Heart left ventricle (tissue), 16 donors: ENCODE measurements around the gene FREM1. TPM values are rescaled to one million over a fixed set of nuclear protein-coding genes. Genes with fewer than 3 reads are reported as not detected.

Experiments used
- ATAC-seq, 4 donors: fragments of 200-7000 bp; cut with Tn5 transposase; one replicate each; pipeline ENCODE4 v1.9.1; 2020 to 2022; ENCODE audit warnings: moderate library complexity in 4 of 4, mild to moderate bottlenecking in 3 of 4, moderate number of reproducible peaks in 1 of 4
- DNase-seq, 5 donors: peaks; one replicate each; pipeline ENCODE4 v3.0.0-alpha.2; 2020
- H3K27ac ChIP-seq, 12 donors: fragments of 200-600 bp; sonication (generic) in 4 of 12; one replicate each; pipeline versions ENCODE4 v1.5.0 to v1.8.0; 2016 to 2022; ENCODE audit warnings: mild to moderate bottlenecking in 2 of 12
- H3K27me3 ChIP-seq, 9 donors: fragments of 200-600 bp; sonication (generic) in 2 of 9; one replicate each; pipeline versions ENCODE4 v1.5.1 to v1.8.0; 2016 to 2022; ENCODE audit warnings: mild to moderate bottlenecking in 3 of 9
- H3K36me3 ChIP-seq, 9 donors: fragments of 200-600 bp; sonication (generic) in 2 of 9; one replicate each; pipeline versions ENCODE4 v1.5.0 to v1.8.0; 2018 to 2022; ENCODE audit warnings: mild to moderate bottlenecking in 2 of 9
- H3K4me1 ChIP-seq, 12 donors: fragments of 200-600 bp; sonication (generic) in 4 of 12; one replicate each; pipeline versions ENCODE4 v1.5.0 to v1.8.0; 2016 to 2022; ENCODE audit warnings: mild to moderate bottlenecking in 3 of 12
- H3K4me3 ChIP-seq, 12 donors: fragments of 200-600 bp; sonication (generic) in 4 of 12; one replicate each; pipeline versions ENCODE4 v1.5.0 to v1.8.0; 2017 to 2022; ENCODE audit warnings: mild to moderate bottlenecking in 9 of 12, moderate library complexity in 4 of 12
- H3K9me3 ChIP-seq, 12 donors: fragments of 200-600 bp; sonication (generic) in 4 of 12; one replicate each; pipeline versions ENCODE4 v1.5.0 to v1.8.0; 2016 to 2022; ENCODE audit warnings: mild to moderate bottlenecking in 1 of 12
- POLR2A ChIP-seq, 2 donors: fragments of 450-650 bp; IDR thresholded peaks; one replicate each; pipeline ENCODE4 v1.6.1; 2017; ENCODE audit warnings: antibody characterized with exemption in 2 of 2, mild to moderate bottlenecking in 2 of 2, moderate library complexity in 2 of 2
- WGBS, 4 donors: extraction: QIAGEN DNeasy Blood & Tissue Kit in 2 of 4; methylation state at CpG; one replicate each; pipeline versions ENCODE4 v1.1.5 to v1.1.7; 2013 to 2018; 5-methylcytosine and 5-hydroxymethylcytosine counted together
- intact Hi-C, 10 donors: fragments of 100-400 bp; cut with DNase I; formaldehyde crosslinking; loops; one replicate each; pipeline versions ENCODE4 v1.11.1 to v1.14.2; 2022
- polyA plus RNA-seq, 2 donors: library from polyadenylated mRNA; stranded (reverse); fragments of 200-250 nt; gene quantifications; one replicate each; pipeline ENCODE4 v1.2.3, GENCODE V29; 2013
- total RNA-seq, 9 donors: library from RNA; depleted of rRNA in 2 of 9; stranded (reverse); fragments of >200 nt in 2 of 9; fragmentation: NEBNext Ultra II Directional in 3 of 9; extraction: Animal tissue kit (Norgen Biotek cat#: 25700) in 3 of 9; gene quantifications; one replicate each; pipeline versions ENCODE4 v1.1.0 to v1.2.4, GENCODE V29; 2016 to 2023
- TF ChIP-seq, protein P1 (sequence below), 12 donors: fragments of 200-600 bp; sonication (generic) in 4 of 12; IDR thresholded peaks; one replicate each; pipeline versions ENCODE4 v1.5.0 to v1.8.0; 2018 to 2022; ENCODE audit warnings: antibody characterized with exemption in 12 of 12, mild to moderate bottlenecking in 5 of 12
- donor health status: ischemic (EF 13 %, LVEDD 7.1; RV severe dilation, severe dysfunction).
- donor health status: healthy with polysubstance abuse.
- donor health status: DM: no; HTN: yes; CAD: no.
- donor health status: DM: no; HTN: no; CAD: no.
- donor health status: ischemic (EF 25% LVEDD 6.9; RV normal size, moderate dysfunction).
- donor health status: ischemic (EF 25% LVEDD 5.7; RV mildly dilated, moderate dysfunction).
- donor health status: healthy.
- donor health status: DM: yes; HTN: yes; CAD: no.
- donor health status: ischemic (EF 35%, LVEDD 5.7; RV mildly dilated, moderate dysfunction).
- donor health status: nonischemic (EF 11% LVEDD 7.7; RV severe dilation, severe dysfunction).
- donor health status: DM: yes; HTN: yes; CAD: no.
- donor health status: PGD.
- donor health status: ischemic (EF 29% LVEDD 5.4; RV normal size, mild dysfunction).
- donor health status: nonischemic (EF 23%, LVEDD 6.1; RV moderate dilation, normal function).

FREM1 gene
- total and polyA plus RNA-seq, 11 donors = 0.29 to 6.5 (median 1.9) TPM

- intact Hi-C loops = no loop called here
- Histone ChIP-seq H3K36me3 (peaks cover 0 to 8% (median 0%) of the 10 kb centered on the region in 9 donors), H3K4me3 (no peak overlapping the region), H3K4me1 (no peaks in the 10 kb centered on the region), H3K27ac (no peak overlapping the region), H3K9me3 (no peaks in the 10 kb centered on the region), H3K27me3 (no peaks in the 10 kb centered on the region)
- DNase-seq = no peak
- ATAC-seq = no peak
- no peak for TF ChIP-seq POLR2A (IDR thresholded peaks at IDR 0.05)
- TF ChIP-seq, protein P1, sequence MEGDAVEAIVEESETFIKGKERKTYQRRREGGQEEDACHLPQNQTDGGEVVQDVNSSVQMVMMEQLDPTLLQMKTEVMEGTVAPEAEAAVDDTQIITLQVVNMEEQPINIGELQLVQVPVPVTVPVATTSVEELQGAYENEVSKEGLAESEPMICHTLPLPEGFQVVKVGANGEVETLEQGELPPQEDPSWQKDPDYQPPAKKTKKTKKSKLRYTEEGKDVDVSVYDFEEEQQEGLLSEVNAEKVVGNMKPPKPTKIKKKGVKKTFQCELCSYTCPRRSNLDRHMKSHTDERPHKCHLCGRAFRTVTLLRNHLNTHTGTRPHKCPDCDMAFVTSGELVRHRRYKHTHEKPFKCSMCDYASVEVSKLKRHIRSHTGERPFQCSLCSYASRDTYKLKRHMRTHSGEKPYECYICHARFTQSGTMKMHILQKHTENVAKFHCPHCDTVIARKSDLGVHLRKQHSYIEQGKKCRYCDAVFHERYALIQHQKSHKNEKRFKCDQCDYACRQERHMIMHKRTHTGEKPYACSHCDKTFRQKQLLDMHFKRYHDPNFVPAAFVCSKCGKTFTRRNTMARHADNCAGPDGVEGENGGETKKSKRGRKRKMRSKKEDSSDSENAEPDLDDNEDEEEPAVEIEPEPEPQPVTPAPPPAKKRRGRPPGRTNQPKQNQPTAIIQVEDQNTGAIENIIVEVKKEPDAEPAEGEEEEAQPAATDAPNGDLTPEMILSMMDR (IDR thresholded peaks at IDR 0.05) = no peak
- 88 to 92% (median 90%) methylated on average over 6 of the region's 6 CpGs for WGBS, 4 donors
Measured at GRCh38 chr9:14831074-14831473, 79.2 kb downstream of the FREM1 start.

DNA sequence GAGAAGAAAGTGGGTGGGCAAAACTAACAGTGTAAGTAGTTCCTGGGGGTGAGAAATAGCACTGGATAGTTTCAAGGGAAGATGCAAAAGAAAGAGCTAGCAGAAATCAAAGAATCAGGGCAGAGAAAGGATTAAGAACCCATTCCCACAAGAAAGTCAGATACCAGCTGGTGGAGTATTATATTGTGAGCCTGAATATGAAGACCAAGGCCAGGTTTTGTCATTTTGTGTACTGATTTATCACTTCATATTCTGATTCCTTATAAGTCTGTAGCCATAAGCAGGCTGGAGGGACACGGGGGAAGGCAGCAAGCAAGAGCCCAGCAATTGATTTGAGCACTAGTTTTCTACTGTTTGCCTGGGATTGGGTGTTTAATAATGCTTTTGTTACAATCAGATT lies 80.2 kb downstream of the FREM1 start:
- DNase-seq (no peak), ATAC-seq (no peak)
- no peaks in the 10 kb centered on the region for H3K27me3 ChIP-seq
- intact Hi-C loops = no loop called here
- 85 to 94% (median 89%) methylated on average over 1 of the region's 1 CpG for WGBS, 4 donors
- H3K4me3 ChIP-seq = no peak overlapping the region
- no peak overlapping the region for H3K27ac ChIP-seq
- no peak for TF ChIP-seq POLR2A (IDR thresholded peaks at IDR 0.05)
- TF ChIP-seq, protein P1 (IDR thresholded peaks at IDR 0.05) = no peak
- H3K9me3 ChIP-seq = no peaks in the 10 kb centered on the region
- H3K4me1 ChIP-seq = no peaks in the 10 kb centered on the region
- H3K36me3 ChIP-seq = peaks cover 0 to 8% (median 0%) of the 10 kb centered on the region in 9 donors

DNA sequence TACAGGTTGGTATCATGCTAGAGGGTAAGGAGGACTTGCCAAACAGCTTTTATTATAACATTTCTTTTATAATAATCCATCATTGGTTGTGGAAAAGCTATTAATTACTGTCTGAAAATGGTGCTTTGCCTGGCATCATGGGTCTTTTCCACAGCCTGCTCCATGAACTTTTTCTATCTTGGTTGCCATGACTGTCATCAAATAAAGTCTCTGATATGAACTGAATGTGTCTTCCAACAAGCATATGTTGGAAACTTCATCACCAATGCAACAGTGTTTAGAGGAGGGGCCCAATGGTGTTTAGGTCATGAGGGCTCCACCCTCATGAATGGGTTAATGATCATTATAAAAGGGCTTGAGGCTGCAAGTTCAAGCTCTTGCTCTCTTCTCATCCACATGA lies 81.0 kb downstream of the FREM1 start:
- Histone ChIP-seq H3K4me3 (no peak overlapping the region), H3K4me1 (no peaks in the 10 kb centered on the region), H3K36me3 (peaks cover 0 to 12% (median 0%) of the 10 kb centered on the region in 9 donors), H3K27me3 (no peaks in the 10 kb centered on the region), H3K9me3 (no peaks in the 10 kb centered on the region), H3K27ac (no peak overlapping the region)
- intact Hi-C loops = no loop called here
- TF ChIP-seq, protein P1 (IDR thresholded peaks at IDR 0.05) = no peak
- no peak for TF ChIP-seq POLR2A (IDR thresholded peaks at IDR 0.05)
- no peak for DNase-seq
- no peak for ATAC-seq

DNA sequence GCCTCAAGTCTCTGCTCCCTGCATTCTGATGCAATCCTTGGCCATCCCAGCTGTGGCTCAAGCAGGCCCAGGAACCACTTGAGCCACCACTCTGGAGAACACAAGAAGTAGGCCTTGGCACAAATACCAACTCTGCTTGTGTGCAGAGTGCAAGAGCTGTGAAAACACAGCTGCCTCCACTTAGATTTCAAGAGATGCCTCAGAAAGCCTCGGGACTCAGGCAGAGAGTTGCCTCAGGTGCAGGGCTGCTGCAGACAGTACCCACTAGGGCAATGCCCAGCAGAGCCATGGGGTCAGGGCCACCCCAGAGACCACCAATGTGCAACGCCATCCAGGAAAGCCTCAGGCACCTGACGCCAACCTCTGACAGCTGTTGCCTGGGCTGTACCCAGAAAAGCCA lies 82.4 kb downstream of the FREM1 start:
- TF ChIP-seq, protein P1 (IDR thresholded peaks at IDR 0.05) = no peak
- TF ChIP-seq POLR2A (IDR thresholded peaks at IDR 0.05) = no peak
- DNase-seq (no peak), ATAC-seq (no peak)
- WGBS, 4 donors = 90 to 93% (median 92%) methylated on average over 3 of the region's 3 CpGs
- intact Hi-C loops = no loop called here
- H3K27me3 ChIP-seq = no peaks in the 10 kb centered on the region
- no peak overlapping the region for H3K27ac ChIP-seq
- no peaks in the 10 kb centered on the region for H3K9me3 ChIP-seq
- H3K4me3 ChIP-seq = no peak overlapping the region
- peaks cover 0 to 21% (median 0%) of the 10 kb centered on the region in 9 donors for H3K36me3 ChIP-seq
- no peaks in the 10 kb centered on the region for H3K4me1 ChIP-seq
